ENCODE measurements around the gene ACADM.
"Not testable (repeated sequence)": the region's sequence is repeated elsewhere in the genome, so short reads cannot be mapped to it uniquely, and the experiment has no call there.

The ACADM gene

DNA sequence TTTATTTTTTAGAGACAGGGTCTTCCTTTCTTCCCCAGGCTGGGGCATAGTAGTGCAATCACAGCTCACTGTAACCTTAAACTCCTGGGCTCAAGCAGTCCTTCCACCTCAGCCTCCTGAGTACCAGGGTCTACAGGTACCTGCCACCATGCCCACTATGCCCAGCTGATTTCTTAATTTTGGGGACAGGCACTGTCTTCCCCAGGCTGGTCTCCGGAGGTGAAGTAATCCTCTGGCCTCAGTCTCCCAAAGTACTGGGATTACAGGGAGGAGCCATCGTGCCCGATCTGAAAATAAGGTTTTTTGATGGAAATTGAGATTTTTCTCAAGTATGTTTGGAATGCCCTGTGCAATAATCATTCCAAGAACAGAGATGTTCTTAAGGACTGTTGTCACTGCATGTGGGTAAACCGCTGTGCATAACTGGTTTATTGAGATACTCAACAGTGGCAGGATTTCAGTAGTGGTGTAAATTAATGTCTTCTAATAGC is 71.2 kb downstream of the ACADM start:
- DNase-seq (ENCODE audit: low read depth) = no peak

DNA sequence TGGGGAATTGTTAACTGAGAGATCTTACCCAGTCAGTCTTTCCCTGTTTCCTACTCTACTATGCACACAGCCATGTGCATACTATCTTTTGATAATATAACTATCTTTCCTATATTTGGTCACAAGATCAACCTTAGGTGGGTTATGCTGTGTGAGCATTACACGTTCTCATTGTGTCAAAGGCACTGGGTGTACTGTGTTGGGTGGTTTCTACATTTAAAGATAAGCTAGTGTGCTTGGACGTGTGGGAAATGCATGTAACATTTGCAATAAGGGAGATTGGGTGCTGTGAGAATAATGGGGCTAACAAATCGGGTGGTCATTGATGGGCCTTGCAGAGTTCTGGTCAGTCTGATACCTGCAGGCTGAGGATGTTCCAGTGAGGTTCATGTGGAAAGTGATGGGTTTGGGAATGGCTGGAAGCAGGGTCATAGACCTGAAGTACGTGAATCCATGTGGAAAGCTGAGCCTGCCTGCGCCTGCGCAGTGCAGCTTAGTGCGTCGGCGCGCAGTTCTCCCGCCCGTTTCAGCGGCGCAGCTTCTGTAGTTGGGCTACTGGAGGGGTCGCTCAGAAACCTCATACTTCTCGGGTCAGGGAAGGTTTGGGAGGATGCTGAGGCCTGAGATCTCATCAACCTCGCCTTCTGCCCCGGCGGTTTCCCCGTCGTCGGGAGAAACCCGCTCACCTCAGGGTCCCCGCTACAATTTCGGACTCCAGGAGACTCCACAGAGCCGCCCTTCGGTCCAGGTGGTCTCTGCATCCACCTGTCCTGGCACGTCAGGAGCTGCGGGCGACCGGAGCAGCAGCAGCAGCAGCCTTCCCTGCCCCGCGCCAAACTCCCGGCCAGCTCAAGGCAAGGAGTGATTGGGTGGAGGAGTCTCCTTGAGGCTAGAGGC is 72.1 kb downstream of the ACADM start, which contains the start of gene MSH4:
MSH4 (plus strand) TSS at position 507 of the 897 bp plus-strand sequence; CDS start at position 611, 104 bp downstream.
- no peak for DNase-seq (ENCODE audit: low read depth)

DNA sequence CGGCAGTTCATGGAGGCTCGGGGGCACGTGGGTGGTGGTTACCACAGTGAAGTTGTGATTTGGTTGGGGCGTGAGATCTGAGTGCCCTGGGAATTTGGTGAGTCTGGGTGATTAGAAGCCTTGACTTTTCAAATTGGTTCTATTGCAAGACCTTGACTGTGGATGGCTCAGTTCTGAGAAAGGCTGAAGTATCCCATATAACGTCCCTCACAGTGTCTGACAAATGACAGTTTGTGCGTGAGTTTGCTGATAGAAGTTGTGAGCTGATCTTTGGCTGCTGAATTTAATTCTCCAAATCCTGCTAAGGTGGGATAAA is 72.7 kb downstream of the ACADM start:
- DNase-seq (ENCODE audit: low read depth) = no peak

DNA sequence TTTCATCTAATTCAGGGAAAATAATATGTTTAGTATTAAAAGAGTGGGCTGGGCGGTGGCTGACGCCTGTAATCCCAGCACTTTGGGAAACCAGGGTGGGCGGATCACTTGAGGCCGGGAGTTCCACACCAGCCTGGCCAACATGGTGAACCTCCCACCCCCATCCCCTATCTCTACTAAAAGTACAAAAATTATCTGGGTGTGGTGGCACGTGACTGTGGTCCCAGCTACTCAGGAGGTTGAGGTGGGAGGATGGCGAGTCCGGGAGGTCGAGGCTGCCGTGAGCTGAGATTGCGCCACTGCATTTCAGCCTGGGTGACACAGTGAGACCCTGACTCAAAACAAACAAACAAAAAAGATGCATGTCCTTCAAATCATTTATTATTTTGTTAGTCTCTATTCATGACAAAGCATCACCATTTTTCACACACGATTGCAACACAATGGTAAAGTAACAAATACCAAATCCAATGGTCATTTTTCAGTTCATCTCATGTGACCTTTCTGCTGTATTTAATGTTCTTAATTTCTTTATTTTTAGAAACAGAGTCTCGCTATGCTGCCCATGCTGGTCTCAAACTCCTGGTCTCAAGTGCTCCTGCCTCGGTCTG is 73.2 kb downstream of the ACADM start:
- no peak for DNase-seq (ENCODE audit: low read depth)

DNA sequence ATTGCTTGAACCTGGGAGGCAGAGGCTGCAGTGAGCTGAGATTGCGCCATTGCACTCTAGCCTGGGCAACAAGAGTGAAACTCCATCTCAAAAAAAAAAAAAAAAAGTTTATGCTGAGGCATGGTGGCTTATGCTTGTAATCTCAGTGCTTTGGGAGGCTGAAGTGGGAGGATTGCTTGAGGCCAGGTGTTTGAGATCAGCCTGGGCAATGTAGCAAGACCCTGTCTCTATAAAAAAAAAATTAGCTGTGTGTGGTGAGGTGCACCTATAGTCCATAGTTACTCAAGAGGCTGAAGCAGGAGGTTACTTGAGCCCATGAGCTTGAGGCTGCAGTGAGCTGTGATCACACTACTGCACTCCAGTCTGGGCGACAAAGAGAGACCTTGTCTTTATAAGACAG is 77.0 kb downstream of the ACADM start:
- DNase-seq (ENCODE audit: low read depth) = not testable (repeated sequence)

DNA sequence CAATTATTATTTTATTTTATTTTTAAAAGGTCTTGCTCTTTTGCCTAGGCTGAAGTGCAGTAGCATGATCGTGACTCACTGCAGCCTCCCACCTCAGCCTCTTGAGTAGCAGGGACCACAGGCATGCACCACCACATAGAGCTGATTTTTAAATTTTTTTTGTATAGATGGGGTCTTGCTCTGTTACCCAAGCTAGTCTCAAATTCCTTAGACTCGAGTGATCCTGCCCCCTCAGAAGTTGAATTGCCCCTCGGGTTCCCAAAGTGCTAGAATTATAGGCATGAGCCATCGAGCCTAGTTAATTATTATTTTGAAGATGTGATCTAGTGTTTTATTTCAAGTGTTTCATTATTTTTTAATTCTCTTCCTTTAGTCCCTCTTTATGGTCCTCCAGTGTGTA is 84.4 kb downstream of the ACADM start:
- no peak for DNase-seq (ENCODE audit: low read depth)

DNA sequence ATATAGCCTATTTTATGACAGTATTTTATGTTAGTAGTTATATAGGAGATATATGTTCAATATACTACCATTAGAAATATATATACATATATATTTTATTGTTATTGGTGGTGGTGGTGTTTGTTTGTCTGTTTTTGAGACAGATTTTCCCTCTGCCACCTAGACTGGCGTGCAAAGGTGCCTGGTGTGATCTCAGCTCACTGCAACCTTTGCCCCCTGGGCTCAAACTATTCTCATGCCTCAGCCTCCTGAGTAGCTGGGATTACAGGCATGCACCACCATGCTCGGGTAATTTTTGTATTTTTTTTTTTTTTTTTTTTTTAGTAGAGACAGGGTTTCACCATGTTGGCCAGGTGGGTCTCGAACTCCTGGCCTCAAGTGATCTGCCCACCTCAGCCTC is 85.6 kb downstream of the ACADM start:
- not testable (repeated sequence) for DNase-seq (ENCODE audit: low read depth)

DNA sequence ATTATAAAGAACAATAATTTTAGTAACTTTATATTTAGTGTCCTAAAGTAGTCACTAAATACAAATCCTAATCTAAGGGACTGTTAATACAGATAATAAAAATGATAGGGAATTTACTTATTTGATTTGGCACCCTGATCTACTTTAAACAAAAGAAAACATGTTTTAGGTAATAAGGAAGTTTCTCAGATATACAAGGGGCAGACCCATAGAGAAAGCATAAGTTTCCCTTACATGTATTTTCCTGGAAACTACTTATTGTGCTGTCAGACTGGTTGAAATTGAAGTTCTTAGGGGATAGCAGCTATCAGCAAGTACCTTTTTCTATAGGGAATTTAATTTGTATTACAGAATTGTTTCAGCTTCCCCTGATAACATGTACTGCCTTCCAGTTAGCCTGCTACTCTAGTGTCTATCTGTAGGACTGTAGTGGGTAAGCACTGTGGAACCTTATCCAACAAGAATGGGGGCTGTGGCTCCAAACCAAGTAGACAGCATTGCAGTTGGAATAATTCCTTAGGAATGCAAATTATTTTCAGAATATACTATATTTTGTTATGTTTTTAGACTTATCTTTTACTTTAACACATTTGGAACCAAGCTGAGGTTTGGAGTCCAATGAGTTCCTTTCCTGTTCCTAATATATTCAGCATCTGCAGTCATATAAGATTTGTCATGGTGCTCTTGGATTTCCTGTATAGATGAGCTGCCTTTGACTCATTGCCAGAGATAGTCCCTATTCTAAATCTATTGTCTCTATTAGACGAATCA is 86.9 kb downstream of the ACADM start:
- no peak for DNase-seq (ENCODE audit: low read depth)

DNA sequence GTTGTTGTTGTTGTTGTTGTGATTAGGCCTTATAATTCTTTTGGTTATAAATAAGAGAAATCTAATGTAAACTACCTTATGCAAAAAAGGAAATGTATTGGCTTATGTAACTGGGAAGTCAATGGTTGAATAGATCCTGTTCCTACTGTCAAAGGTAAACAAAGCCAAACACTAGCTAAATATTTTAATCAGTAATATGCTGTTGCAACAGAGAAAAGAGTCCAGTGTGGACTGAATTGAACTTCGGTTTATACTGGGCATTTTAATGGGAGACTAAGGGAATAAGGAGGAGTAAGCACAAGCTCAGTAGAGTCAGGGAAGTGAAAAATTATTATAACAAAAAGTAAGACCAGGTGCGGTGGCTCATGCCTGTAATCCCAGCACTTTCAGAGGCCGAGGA is 87.6 kb downstream of the ACADM start:
- DNase-seq (ENCODE audit: low read depth) = no peak

Data from stimulated activated CD8-positive, alpha-beta memory T cell treated with anti-CD3 and anti-CD28 coated beads, Interleukin-15, amount 100 ng/mL, for 24 hours (primary cell).